ENCODE measurements around the gene CHRNB1.

DNA sequence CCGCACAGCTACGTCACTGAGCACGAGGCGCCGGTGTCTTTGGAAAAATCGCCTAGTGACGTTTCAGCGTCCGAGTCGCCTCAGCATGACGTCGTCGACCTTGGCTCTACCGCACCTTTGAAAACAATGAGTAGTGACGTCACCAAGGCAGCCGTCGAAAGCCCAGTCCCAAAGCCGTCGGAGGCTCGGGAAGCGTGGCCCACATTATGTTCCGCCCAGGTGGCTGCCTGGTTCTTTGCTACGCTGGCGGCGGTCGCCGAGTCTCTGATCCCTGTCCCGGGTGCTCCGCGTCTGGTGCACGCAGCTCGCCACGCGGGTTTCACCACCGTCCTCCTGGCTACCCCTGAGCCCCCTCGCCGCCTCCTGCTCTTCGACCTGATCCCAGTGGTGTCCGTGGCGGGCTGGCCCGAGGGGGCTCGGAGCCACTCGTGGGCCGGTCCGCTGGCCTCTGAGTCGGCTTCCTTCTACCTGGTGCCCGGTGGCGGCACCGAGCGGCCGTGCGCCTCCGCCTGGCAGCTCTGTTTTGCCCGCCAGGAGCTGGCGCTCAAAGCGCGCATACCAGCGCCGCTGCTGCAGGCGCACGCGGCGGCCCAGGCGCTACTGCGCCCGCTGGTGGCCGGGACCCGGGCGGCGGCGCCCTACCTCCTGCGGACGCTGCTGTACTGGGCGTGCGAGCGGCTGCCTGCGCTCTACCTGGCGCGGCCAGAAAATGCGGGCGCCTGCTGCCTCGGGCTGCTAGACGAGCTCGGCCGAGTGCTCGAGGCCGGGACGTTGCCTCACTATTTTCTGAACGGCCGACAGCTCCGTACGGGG is 8.1 kb upstream of the CHRNB1 start:
- TF ChIP-seq, protein P1, sequence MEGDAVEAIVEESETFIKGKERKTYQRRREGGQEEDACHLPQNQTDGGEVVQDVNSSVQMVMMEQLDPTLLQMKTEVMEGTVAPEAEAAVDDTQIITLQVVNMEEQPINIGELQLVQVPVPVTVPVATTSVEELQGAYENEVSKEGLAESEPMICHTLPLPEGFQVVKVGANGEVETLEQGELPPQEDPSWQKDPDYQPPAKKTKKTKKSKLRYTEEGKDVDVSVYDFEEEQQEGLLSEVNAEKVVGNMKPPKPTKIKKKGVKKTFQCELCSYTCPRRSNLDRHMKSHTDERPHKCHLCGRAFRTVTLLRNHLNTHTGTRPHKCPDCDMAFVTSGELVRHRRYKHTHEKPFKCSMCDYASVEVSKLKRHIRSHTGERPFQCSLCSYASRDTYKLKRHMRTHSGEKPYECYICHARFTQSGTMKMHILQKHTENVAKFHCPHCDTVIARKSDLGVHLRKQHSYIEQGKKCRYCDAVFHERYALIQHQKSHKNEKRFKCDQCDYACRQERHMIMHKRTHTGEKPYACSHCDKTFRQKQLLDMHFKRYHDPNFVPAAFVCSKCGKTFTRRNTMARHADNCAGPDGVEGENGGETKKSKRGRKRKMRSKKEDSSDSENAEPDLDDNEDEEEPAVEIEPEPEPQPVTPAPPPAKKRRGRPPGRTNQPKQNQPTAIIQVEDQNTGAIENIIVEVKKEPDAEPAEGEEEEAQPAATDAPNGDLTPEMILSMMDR (IDR thresholded peaks at IDR 0.05): peak; percentile 88 to 98 (median 94)
- peak; percentile 40 for TF ChIP-seq POLR2A (IDR thresholded peaks at IDR 0.05)
- peak; percentile 48 for TF ChIP-seq POLR2AphosphoS5 (IDR thresholded peaks at IDR 0.05)
